GM23338 (cell line): ENCODE results near the gene PNMA8B. TPM values are rescaled to one million over a fixed set of nuclear protein-coding genes. Genes with fewer than 3 reads are reported as not detected.
A peak's percentile ranks its signal among the peaks of the same experiment; 100 is the strongest.

Experiments
- ATAC-seq: fragments of 200-7000 bp; cut with Tn5 transposase; 3 replicates; pipeline ENCODE4 v1.9.1; 2020
- DNase-seq: peaks from one replicate; pipeline ENCODE4 v3.0.0-alpha.2; 2015; ENCODE audit warnings: low spot score
- H2AFZ ChIP-seq: fragments of 200-600 bp; sonication (generic); 2 replicates; pipeline ENCODE4 v1.8.0; 2016; ENCODE audit warnings: antibody characterized with exemption, mild to moderate bottlenecking, moderate library complexity
- H3F3A ChIP-seq: fragments of 200-600 bp; sonication (generic); replicated peaks from 2 replicates; pipeline ENCODE4 v1.8.0; 2017; ENCODE audit warnings: antibody characterized with exemption, mixed run types, low read depth
- H3K27ac ChIP-seq: fragments of 200-600 bp; sonication (generic); 2 replicates; pipeline ENCODE4 v1.6.1; 2016; ENCODE audit warnings: low read depth
- H3K27me3 ChIP-seq: fragments of 200-600 bp; sonication (generic); 2 replicates; pipeline ENCODE4 v1.8.0; 2016; ENCODE audit warnings: mild to moderate bottlenecking, mixed run types, moderate library complexity; ENCODE audit not compliant: insufficient read depth
- H3K36me3 ChIP-seq: fragments of 200-600 bp; sonication (generic); 2 replicates; pipeline ENCODE4 v1.8.0; 2016; ENCODE audit warnings: mild to moderate bottlenecking; ENCODE audit not compliant: insufficient read depth
- H3K4me1 ChIP-seq: fragments of 200-600 bp; sonication (generic); 2 replicates; pipeline ENCODE4 v1.8.0; 2016; ENCODE audit warnings: mild to moderate bottlenecking, moderate library complexity; ENCODE audit not compliant: insufficient read depth
- H3K4me2 ChIP-seq: fragments of 200-600 bp; sonication (generic); 2 replicates; pipeline ENCODE4 v1.7.1; 2017; ENCODE audit warnings: mixed run types
- H3K4me3 ChIP-seq: fragments of 200-600 bp; sonication (generic); 2 replicates; pipeline ENCODE4 v1.6.1; 2016; ENCODE audit warnings: mixed run types
- H3K79me2 ChIP-seq: fragments of 200-600 bp; sonication (generic); replicated peaks from 2 replicates; pipeline ENCODE4 v1.8.0; 2017; ENCODE audit warnings: mild to moderate bottlenecking; ENCODE audit not compliant: insufficient read depth
- H3K9me2 ChIP-seq: fragments of 200-600 bp; sonication (generic); 2 replicates; pipeline ENCODE4 v1.8.0; 2017; ENCODE audit not compliant: insufficient read depth
- H4K20me1 ChIP-seq: fragments of 200-600 bp; sonication (generic); replicated peaks from 2 replicates; pipeline ENCODE4 v1.8.0; 2017; ENCODE audit warnings: mild to moderate bottlenecking; ENCODE audit not compliant: insufficient read depth
- H3K27ac Mint-ChIP-seq: 2 replicates; pipeline ENCODE4 v1.8.0; 2020; ENCODE audit warnings: inconsistent platforms, mild to moderate bottlenecking, moderate library complexity, mixed read lengths
- H3K27me3 Mint-ChIP-seq: 3 replicates; pipeline ENCODE4 v1.8.0; 2022; ENCODE audit warnings: low read depth, mild to moderate bottlenecking, moderate library complexity, mixed read lengths, inconsistent platforms; ENCODE audit not compliant: insufficient read depth, poor library complexity
- H3K36me3 Mint-ChIP-seq: 3 replicates; pipeline ENCODE4 v1.8.0; 2021; ENCODE audit warnings: low read depth, mild to moderate bottlenecking, inconsistent platforms, moderate library complexity, mixed read lengths
- H3K4me1 Mint-ChIP-seq: 3 replicates; pipeline ENCODE4 v1.8.0; 2020; ENCODE audit warnings: mild to moderate bottlenecking, inconsistent platforms, mixed read lengths
- H3K4me3 Mint-ChIP-seq: 3 replicates; pipeline ENCODE4 v1.8.0; 2021; ENCODE audit warnings: moderate library complexity, mild to moderate bottlenecking, inconsistent platforms, mixed read lengths
- H3K9me3 Mint-ChIP-seq: 3 replicates; pipeline ENCODE4 v1.8.0; 2020; ENCODE audit warnings: moderate library complexity, mild to moderate bottlenecking, inconsistent platforms, mixed read lengths
- CREB1 ChIP-seq: fragments of 250-450 bp; sonication (Bioruptor Pico); IDR thresholded peaks from 2 replicates; pipeline ENCODE4 v1.5.0; 2020; ENCODE audit warnings: low read depth, mild to moderate bottlenecking, moderate library complexity
- CTCF ChIP-seq, 2 experiments: fragments of 200-600 bp in 1 of 2; sonication (generic) in 1 of 2; conservative IDR thresholded peaks; 2 replicates each; pipeline versions ENCODE4 v1.5.1 to v1.6.1; 2016 to 2017; ENCODE audit warnings: antibody characterized with exemption in 2 of 2, low read depth in 2 of 2, mild to moderate bottlenecking in 2 of 2, moderate library complexity in 1 of 2
- ETS1 ChIP-seq: IDR thresholded peaks from 2 replicates; pipeline ENCODE4 v1.6.1; 2016; ENCODE audit warnings: antibody characterized with exemption
- NANOG ChIP-seq: IDR thresholded peaks from 2 replicates; pipeline ENCODE4 v1.6.1; 2016; ENCODE audit warnings: antibody characterized with exemption, borderline replicate concordance
- ZNF331 ChIP-seq: fragments of 250-450 bp; sonication (Bioruptor Pico); IDR thresholded peaks from 2 replicates; pipeline ENCODE4 v1.5.0; 2020; ENCODE audit warnings: low read depth, mild to moderate bottlenecking, moderate library complexity
- polyA plus RNA-seq: library from polyadenylated mRNA; unstranded; fragments of >200 nt; fragmentation: Nextera tagmentation; extraction: Ambion mirVana; gene quantifications from 2 replicates; pipeline ENCODE4 v1.2.1, GENCODE V29; 2016
- total RNA-seq: library from RNA; depleted of rRNA; stranded (reverse); fragments of >200 nt; shearing (Covaris generic); gene quantifications from 2 replicates; pipeline ENCODE4 v1.2.3, GENCODE V29; 2014
- TF ChIP-seq, protein P1 (sequence below): fragments of 250-450 bp; sonication (Bioruptor Pico); IDR thresholded peaks from 2 replicates; pipeline ENCODE4 v1.5.0; 2020; ENCODE audit warnings: mild to moderate bottlenecking, moderate library complexity

The PNMA8B gene
- total and polyA plus RNA-seq, 2 experiments from 2014 or later: 0.44 to 1.7 TPM

DNA sequence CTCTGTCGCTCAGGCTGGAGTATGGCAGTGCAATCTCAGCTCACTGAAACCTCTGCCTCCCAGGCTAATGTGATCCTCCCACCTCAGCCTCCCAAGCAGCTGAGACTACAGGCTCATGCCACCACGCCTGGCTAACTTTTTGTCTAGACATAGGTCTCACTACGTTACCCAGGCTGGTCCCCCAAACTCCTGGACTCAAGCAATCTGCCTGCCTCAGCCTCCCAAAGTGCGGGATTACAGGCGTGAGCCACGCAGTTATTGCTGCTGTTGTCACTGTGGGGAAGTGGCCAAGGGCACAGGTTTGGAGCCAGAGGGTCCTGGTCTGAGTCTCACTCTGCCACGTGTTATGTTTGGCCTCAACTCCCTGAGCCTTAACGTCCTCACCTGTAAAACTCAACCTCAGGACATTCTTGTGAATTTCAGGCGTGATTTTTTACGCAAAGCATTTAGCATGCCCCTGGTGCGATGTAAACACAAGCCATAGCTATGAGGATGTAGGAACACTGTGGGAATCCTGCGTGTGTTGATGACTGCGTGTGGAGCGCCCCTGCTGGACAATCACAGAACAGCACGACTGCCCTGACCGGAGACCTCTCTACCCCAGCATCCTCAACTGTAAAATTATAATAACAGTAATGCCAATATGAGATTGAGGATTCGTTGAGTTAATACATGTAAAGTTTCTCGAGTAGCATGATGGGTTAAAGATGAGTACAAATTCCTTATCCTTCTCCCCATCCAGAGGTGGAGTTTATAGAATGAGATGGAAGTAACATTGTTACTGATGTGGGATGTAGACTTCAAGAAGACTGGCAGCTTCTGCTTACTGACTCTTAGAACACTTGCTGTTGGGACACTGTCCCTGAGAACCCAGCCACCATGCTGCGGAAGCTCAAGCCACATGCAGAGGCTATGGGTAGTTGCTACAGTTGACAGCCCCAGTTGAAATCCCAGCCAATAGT lies 41.8 kb upstream of the PNMA8B start:
- DNase-seq (peak; percentile 79), ATAC-seq (peak; percentile 88)
- no peaks in the 10 kb centered on the region for H3K4me1 ChIP-seq
- peaks cover 6% of the 10 kb centered on the region; the same call in 2 of the 3 replicates for H3K4me1 Mint-ChIP-seq
- H3K4me2 ChIP-seq: no peak overlapping the region
- H3K4me3 ChIP-seq: no peak overlapping the region
- no peaks in the 10 kb centered on the region for H3K36me3 ChIP-seq
- H3K79me2 ChIP-seq: no peaks in the 10 kb centered on the region
- no peaks in the 10 kb centered on the region for H4K20me1 ChIP-seq
- no peak overlapping the region for H3K4me3 Mint-ChIP-seq
- no peaks in the 10 kb centered on the region for H3K9me2 ChIP-seq
- no peak overlapping the region for H3K27ac ChIP-seq
- peaks cover 3% of the 10 kb centered on the region; the same call in 1 of the 3 replicates for H3K9me3 Mint-ChIP-seq
- H3K27me3 ChIP-seq: no peaks in the 10 kb centered on the region
- no peak overlapping the region for H3K27ac Mint-ChIP-seq
- H2AFZ ChIP-seq: peak overlapping the region; percentile 94
- no peaks in the 10 kb centered on the region for H3F3A ChIP-seq
- H3K36me3 Mint-ChIP-seq: no peaks in the 10 kb centered on the region; the same call in 2 of the 3 replicates
- TF ChIP-seq CREB1 (CRISPR knock-in tag) (peak; percentile 26; the same call in 1 of the 2 replicates), ETS1 (no peak), ZNF331 (CRISPR knock-in tag) (no peak), NANOG (no peak), CTCF (conservative IDR thresholded peaks at IDR 0.05; ENCODE audit: low read depth in 2 of 2) (peak; percentile 86 to 94)
- TF ChIP-seq, protein P1, sequence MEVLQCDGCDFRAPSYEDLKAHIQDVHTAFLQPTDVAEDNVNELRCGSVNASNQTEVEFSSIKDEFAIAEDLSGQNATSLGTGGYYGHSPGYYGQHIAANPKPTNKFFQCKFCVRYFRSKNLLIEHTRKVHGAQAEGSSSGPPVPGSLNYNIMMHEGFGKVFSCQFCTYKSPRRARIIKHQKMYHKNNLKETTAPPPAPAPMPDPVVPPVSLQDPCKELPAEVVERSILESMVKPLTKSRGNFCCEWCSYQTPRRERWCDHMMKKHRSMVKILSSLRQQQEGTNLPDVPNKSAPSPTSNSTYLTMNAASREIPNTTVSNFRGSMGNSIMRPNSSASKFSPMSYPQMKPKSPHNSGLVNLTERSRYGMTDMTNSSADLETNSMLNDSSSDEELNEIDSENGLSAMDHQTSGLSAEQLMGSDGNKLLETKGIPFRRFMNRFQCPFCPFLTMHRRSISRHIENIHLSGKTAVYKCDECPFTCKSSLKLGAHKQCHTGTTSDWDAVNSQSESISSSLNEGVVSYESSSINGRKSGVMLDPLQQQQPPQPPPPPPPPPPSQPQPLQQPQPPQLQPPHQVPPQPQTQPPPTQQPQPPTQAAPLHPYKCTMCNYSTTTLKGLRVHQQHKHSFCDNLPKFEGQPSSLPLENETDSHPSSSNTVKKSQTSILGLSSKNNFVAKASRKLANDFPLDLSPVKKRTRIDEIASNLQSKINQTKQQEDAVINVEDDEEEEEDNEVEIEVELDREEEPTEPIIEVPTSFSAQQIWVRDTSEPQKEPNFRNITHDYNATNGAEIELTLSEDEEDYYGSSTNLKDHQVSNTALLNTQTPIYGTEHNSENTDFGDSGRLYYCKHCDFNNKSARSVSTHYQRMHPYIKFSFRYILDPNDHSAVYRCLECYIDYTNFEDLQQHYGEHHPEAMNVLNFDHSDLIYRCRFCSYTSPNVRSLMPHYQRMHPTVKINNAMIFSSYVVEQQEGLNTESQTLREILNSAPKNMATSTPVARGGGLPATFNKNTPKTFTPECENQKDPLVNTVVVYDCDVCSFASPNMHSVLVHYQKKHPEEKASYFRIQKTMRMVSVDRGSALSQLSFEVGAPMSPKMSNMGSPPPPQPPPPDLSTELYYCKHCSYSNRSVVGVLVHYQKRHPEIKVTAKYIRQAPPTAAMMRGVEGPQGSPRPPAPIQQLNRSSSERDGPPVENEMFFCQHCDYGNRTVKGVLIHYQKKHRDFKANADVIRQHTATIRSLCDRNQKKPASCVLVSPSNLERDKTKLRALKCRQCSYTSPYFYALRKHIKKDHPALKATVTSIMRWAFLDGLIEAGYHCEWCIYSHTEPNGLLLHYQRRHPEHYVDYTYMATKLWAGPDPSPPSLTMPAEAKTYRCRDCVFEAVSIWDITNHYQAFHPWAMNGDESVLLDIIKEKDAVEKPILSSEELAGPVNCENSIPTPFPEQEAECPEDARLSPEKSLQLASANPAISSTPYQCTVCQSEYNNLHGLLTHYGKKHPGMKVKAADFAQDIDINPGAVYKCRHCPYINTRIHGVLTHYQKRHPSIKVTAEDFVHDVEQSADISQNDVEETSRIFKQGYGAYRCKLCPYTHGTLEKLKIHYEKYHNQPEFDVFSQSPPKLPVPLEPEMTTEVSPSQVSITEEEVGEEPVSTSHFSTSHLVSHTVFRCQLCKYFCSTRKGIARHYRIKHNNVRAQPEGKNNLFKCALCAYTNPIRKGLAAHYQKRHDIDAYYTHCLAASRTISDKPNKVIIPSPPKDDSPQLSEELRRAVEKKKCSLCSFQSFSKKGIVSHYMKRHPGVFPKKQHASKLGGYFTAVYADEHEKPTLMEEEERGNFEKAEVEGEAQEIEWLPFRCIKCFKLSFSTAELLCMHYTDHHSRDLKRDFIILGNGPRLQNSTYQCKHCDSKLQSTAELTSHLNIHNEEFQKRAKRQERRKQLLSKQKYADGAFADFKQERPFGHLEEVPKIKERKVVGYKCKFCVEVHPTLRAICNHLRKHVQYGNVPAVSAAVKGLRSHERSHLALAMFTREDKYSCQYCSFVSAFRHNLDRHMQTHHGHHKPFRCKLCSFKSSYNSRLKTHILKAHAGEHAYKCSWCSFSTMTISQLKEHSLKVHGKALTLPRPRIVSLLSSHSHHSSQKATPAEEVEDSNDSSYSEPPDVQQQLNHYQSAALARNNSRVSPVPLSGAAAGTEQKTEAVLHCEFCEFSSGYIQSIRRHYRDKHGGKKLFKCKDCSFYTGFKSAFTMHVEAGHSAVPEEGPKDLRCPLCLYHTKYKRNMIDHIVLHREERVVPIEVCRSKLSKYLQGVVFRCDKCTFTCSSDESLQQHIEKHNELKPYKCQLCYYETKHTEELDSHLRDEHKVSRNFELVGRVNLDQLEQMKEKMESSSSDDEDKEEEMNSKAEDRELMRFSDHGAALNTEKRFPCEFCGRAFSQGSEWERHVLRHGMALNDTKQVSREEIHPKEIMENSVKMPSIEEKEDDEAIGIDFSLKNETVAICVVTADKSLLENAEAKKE: no peak
- peaks cover 9% of the 10 kb centered on the region for H3K27me3 Mint-ChIP-seq
